Cardiac ventricle fibroblast (primary cell): ENCODE data around the gene RHD. TPM values are rescaled to one million over a fixed set of nuclear protein-coding genes. Genes with fewer than 3 reads are reported as not detected.

Source experiments
- total RNA-seq: library from RNA; depleted of rRNA; stranded (reverse); fragments of >200 nt; gene quantifications from 2 replicates; pipeline ENCODE4 v1.2.3, GENCODE V29; 2015

RHD gene
- not detected in 2 replicates for total RNA-seq

GRCh38 chr1:25272238-25272637 lies at the start of gene RHD:
Gene RHD, plus strand, starts transcription at chr1:25272509. Its CDS starts 39 bp downstream, at chr1:25272548.

GRCh38 chr1:25232027-25232865 lies 40.1 kb upstream of the RHD start, which contains the start of gene SYF2:
Gene SYF2, minus strand, starts transcription at chr1:25232502. Its CDS starts 35 bp downstream, at chr1:25232467.

DNA sequence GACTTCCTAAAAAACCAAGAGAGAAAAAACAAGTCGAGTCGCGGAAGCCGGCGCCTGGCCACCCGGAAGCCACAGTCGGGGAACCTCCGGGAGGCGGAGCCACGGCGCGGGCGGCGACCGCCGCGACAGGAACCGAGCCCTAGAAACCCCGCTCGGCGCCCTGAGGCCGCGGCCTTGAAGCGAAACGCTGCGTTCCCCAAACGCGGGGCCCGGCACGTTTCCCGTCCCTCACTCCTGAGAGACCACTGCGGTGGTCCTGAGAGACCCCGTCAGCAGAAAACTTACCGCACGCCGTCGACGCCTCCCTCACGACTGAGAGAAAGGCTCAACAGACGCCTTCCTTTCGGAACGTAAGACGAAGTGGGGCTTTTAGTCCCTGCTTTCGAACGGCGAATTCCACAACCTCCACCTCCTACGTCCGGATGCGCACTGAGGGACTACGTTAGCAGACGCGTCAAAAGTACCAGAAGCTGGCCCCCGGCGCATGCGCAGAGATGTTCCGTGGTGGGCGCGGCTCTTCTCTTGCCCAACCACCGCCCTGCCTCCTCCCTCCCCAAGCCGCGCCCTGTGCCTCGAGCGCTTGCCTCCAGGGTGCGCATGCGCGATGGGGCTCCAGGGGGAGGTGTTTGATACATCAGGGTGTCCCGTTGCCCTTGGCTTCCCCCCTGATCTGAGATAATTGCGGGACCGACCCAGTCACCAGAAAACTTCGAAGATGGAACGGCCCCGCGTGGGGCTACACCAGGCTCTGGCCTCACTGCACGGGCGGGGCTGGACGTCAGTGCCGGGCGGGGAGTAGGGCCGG lies 25.1 kb upstream of the RHD start, which contains the start of gene RSRP1:
RSRP1 (minus strand) TSS at position 431 of the 805 bp plus-strand sequence. CDS start 491 bp downstream, outside the sequence.

DNA sequence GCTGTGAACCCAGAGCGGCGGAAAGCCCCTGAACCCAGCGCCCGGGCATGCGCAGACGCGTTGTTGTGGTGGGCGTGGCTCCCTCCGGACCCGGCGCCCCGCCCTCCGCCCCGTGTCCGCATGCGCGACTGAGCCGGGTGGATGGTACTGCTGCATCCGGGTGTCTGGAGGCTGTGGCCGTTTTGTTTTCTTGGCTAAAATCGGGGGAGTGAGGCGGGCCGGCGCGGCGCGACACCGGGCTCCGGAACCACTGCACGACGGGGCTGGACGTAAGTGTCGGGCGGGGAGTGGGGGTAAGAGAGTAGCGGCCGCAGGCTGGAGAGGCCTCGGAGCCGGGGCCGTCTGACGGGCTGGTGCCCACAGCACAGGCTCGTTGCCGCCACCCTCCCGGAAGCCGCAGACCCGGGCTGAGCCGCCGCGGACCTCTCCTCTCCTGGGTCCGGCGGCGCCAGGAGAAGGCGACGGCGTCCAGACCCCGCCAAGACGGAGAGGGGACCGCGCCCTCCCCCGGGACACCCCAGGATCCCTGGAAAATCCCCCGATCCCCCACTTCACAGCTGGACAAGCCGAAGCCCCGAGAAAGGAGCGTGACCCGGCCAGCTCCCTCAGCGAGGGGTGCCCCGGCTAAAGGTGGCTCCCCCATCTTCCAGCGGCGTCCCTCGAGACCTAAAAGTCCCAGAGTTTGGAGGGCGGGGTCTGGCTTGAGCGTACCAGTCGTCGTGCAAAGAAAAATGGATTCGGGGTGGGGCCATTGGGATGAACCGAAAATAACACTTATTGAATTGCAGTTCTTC lies 66.1 kb downstream of the RHD start, which contains the start of gene TMEM50A:
TMEM50A (plus strand) TSS at position 147 of the 794 bp plus-strand sequence. CDS start 2,153 bp downstream, outside the sequence.

Other genes starting within 250 kb of the RHD start
- 39.9 and 53.0 TPM in 2 replicates for gene SYF2, start 40.0 kb upstream of the RHD start, total RNA-seq
- 52.0 and 53.4 TPM in 2 replicates for gene RSRP1, start 25.1 kb upstream of the RHD start, total RNA-seq
- 85.7 and 108 TPM in 2 replicates for gene TMEM50A, start 65.8 kb downstream of the RHD start, total RNA-seq
- gene RHCE, start 148.3 kb downstream of the RHD start, total RNA-seq: 0.25 and 1.1 TPM in 2 replicates
- 13.4 and 15.5 TPM in 2 replicates for gene MACO1, start 158.4 kb downstream of the RHD start, total RNA-seq